ENCODE results near the gene RLN3.
A peak's percentile ranks its signal among the peaks of the same experiment; 100 is the strongest.

The RLN3 gene

GRCh38 chr19:14054099-14054498, 26.2 kb downstream of the RLN3 start:
- DNase-seq (ENCODE audit: low read depth in 2 of 2), result no peak

DNA sequence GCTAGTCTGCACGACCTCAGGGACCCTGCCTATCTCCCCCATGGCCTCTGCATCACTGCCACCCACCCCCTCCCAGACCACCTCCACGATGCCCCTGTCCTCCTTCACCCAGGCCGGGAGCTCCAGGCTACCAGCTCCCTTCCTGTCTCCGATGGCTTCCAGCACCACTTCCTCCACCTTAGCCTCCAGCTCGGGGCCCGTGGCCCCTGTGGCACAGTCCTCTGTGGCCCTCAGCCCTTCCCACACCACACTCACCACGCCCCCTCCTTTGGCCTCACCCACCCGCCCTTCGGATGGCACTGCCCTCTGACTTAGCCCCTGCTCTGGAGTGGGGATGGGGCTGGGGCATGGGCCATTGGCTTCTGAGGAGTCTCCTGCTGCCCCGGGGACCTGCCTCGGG, 26.8 kb downstream of the RLN3 start:
- no peak for DNase-seq (ENCODE audit: low read depth in 2 of 2)

GRCh38 chr19:14055396-14055795, 27.4 kb downstream of the RLN3 start:
- no peak for DNase-seq (ENCODE audit: low read depth in 2 of 2)

- DNase-seq (ENCODE audit: low read depth in 2 of 2), result no peak
Observed at GRCh38 chr19:14056069-14056666, 28.2 kb downstream of the RLN3 start.

- no peak for DNase-seq (ENCODE audit: low read depth in 2 of 2)
Observed at GRCh38 chr19:14056741-14057356, 28.9 kb downstream of the RLN3 start.

- DNase-seq (ENCODE audit: low read depth in 2 of 2), result no peak
Observed at GRCh38 chr19:14058182-14059092, 30.5 kb downstream of the RLN3 start.

DNA sequence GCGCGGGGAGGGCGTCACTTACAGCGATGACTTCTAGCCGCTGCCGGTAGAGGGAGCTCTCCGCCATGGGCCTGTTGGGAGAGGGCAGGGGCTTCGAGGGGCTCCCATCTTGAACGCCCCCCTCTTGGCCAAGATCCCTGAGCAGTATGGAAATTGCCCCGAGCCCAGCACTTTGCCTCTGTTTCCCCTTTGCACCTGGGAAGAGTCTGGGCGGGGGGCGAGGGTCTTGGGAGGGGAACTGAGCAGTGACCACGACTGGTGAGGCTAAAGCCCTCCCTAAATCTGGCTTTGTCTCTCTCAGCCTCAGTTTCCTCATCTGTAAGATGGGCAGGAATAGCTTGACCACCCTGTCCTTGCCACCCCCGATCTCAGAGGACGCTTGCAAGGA, 31.1 kb downstream of the RLN3 start:
- peak in 1 of 2 donors; percentile 20 for DNase-seq (ENCODE audit: low read depth in 2 of 2)

DNA sequence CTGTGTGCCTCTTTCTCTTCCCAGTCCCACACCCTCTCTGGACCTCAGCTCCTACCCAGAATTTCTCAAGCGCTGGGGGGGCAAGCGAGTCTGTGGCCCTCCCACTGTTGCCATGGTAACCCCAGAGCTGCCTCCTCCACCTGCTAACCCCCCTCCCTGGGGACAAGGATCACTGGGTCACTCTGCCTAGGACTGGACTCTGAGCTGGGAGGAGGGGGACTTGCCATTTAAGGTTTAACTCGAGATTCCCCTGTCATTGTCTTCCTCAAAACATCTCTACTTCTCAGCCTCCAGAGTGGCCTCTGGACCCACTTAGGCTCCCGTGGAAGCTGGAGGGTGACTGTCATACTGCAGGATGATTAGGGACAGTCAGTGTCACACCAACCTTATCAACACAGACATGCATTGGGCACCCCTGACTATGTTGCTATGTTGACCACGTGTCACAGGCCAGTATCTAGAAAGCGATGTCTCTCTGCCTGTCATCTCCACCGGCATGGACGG, 31.8 kb downstream of the RLN3 start:
- DNase-seq (ENCODE audit: low read depth in 2 of 2), result no peak

GRCh38 chr19:14061081-14061749, 33.3 kb downstream of the RLN3 start:
- DNase-seq (ENCODE audit: low read depth in 2 of 2), result no peak

DNA sequence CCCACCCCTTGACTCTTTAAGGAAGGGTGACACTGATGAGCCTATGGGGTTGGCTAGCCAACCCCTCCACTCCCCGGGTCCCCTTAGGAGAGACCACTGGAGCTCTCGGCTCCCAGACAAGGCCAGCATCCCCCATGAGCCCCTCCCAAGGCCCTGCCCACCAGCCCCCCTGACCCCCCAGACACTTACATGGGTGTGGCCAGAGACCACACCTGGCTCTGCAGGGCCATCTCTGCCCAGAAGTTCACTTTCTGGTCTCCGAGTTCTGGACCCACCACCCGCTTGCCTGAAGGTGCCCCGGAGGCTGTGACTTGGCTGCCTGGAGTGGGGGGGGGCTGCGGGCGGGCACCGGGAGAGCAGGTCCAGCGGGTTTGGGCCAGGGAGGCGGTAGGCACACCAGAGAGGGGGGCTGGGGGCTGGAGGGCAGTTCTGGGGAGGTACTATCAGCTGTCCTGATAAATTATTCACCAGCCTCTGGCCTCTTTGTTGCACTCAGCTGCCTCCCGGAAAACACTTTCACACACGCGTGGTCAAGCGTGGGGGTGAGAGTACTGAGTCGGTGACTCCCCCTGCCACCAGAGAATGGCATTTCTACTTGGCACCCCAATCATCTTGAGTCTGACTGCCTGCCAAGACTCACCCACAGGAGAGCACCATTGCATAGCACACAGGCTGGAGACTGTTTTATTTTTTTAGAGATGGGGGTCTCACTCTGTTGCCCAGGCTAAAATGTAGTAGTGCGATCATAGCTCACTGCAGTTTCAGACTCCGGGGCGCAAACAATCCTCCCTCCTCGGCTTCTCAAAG, 34.0 kb downstream of the RLN3 start, which contains the start of gene PALM3:
PALM3 (minus strand) TSS at position 326 of the 807 bp plus-strand sequence; CDS start at position 230, 96 bp downstream.
- no peak for DNase-seq (ENCODE audit: low read depth in 2 of 2)

DNA sequence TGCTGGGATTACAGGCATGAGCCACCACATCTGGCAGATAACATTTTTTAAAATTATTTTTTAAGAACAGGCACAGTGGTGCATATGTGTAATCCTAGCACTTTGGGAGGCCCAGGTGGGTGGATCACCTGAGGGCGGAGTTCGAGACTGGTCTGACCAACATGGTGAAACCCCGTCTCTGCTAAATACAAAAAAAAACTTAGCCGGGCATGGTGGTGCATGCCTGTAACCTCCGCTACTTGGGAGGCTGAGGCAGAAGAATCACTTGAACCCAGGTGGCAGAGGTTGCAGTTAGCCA, 34.6 kb downstream of the RLN3 start:
- DNase-seq (ENCODE audit: low read depth in 2 of 2), result no peak

- DNase-seq (ENCODE audit: low read depth in 2 of 2), result no peak
Observed at GRCh38 chr19:14063105-14063504, 35.2 kb downstream of the RLN3 start.

GRCh38 chr19:14066134-14066533, 38.2 kb downstream of the RLN3 start:
- no peak for DNase-seq (ENCODE audit: low read depth in 2 of 2)

DNA sequence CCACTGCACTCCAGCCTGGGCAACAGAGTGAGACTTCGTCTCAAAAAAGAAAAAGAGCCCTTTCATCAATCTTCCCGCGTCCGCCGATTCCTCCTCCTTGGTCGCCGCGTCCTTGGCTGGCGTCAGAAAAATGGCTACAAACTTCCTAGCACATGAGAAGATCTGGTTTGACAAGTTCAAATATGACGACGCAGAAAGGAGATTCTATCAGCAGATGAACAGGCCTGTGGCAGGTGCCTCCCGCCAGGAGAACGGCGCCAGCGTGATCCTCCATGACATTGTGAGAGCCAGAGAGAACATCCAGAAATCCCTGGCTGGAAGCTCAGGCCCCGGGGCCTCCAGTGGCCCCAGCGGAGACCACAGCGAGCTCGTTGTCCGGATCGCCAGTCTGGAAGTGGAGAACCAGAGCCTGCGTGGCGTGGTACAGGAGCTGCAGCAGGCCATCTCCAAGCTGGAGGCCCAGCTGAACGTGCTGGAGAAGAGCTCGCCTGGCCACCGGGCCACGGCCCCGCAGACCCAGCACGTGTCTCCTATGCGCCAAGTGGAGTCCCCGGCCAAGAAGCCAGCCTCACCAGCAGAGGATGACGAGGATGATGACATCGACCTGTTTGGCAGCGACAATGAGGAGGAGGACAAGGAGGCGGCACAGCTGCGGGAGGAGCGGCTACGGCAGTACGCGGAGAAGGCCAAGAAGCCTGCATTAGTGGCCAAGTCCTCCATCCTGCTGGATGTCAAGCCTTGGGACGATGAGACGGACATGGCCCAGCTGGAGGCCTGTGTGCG, 42.5 kb downstream of the RLN3 start:
- DNase-seq (ENCODE audit: low read depth in 2 of 2), result no peak

GRCh38 chr19:14072535-14073260, 44.8 kb downstream of the RLN3 start, which contains the start of gene MISP3:
MISP3 (plus strand) TSS chr19:14072786; CDS start chr19:14073310, 524 bp downstream.
- peak in 1 of 2 donors; percentile 28 for DNase-seq (ENCODE audit: low read depth in 2 of 2)

DNA sequence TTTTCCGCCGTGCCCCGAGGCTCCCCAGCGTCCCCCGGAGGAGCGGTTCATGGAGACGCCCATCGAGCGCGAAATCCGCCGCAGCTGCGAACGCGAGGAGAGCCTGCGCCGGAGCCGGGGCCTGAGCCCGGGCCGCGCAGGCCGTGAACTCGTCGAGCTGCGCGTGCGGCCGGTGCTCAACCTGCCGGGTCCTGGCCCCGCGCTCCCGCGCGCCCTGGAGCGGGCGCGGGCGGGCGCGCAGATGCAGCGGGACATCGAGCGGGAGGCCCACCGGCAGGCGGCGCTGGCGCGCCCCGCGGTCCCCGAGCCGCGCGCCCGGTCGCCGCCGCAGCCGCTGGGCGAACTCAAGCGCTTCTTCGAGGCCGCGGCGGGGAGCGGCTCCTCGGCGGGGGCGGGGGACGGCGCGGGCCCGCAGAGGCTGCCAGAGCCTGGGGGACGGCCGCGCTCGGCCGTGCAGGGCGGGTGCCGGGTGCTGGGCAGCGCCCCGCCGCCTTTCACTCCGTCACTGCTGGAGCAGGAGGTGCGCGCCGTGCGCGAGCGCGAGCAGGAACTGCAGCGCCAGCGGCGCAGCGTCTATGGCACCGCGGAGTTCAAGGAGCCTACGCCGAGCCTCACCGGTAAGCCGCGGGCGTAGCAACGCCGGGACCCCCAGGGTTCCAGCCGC, 45.4 kb downstream of the RLN3 start:
- DNase-seq (ENCODE audit: low read depth in 2 of 2), result peak; percentile 66 to 70

DNA sequence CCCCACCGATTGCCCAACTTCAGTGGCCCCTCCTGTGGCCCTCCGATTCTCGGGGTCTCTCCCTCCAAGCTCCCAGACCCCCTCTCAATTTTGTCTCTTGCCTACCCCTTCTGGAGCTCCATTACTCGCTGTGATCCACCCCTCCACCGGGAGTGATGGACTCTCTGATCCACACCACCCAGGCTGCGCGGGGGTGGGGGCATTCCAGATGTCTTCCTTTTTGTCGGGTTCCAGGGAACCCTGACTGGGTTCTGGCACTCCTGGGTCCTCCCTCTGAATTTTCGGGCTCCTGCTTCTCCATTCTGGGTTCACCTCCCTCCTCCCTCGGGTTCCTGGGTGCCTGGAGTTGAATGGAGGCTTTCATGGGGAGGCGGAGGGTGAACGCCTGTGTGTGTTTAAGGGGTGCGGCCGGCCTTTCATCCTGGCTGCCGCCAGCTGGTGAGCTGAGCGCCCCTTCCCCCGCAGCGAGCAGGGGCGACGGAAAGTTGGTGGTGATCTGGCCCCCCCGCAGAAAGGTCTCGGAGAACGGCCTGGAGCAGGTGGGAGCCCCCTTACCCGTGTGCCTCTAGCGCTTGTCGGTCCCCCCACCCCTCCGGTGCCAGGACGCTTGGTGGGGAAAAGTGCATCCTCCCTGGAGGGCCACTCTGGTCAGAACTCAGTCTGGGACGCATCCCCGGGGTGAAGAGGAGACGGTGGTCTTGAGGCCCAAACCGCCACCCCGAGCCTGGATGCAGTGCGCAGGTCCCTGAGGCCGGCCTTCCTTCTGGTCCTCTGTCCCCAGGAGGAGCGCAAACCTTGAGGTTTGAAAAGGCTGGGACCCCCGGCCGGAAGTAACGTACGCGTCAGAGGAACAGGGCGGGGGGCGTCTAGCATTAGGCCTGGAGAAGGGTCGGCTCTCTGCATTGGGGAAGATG, 46.2 kb downstream of the RLN3 start:
- DNase-seq (ENCODE audit: low read depth in 2 of 2), result no peak

GRCh38 chr19:14078411-14078810, 50.5 kb downstream of the RLN3 start:
- no peak for DNase-seq (ENCODE audit: low read depth in 2 of 2)
